ENCODE results near the gene TLR5. TPM values are rescaled to one million over a fixed set of nuclear protein-coding genes. Genes with fewer than 3 reads are reported as not detected.

TLR5 gene, protein sequence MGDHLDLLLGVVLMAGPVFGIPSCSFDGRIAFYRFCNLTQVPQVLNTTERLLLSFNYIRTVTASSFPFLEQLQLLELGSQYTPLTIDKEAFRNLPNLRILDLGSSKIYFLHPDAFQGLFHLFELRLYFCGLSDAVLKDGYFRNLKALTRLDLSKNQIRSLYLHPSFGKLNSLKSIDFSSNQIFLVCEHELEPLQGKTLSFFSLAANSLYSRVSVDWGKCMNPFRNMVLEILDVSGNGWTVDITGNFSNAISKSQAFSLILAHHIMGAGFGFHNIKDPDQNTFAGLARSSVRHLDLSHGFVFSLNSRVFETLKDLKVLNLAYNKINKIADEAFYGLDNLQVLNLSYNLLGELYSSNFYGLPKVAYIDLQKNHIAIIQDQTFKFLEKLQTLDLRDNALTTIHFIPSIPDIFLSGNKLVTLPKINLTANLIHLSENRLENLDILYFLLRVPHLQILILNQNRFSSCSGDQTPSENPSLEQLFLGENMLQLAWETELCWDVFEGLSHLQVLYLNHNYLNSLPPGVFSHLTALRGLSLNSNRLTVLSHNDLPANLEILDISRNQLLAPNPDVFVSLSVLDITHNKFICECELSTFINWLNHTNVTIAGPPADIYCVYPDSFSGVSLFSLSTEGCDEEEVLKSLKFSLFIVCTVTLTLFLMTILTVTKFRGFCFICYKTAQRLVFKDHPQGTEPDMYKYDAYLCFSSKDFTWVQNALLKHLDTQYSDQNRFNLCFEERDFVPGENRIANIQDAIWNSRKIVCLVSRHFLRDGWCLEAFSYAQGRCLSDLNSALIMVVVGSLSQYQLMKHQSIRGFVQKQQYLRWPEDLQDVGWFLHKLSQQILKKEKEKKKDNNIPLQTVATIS
- total RNA-seq (2021; ENCODE audit: unreplicated experiment) (0.21 TPM), Bru-seq, nascent RNA (percentile 14 among the genes with signal in this experiment), BruChase-seq, experiment 1, labeled RNA remaining after a 2-hour chase (percentile 15 among the genes with signal in this experiment), BruChase-seq, experiment 2, labeled RNA remaining after a 6-hour chase (percentile 8 among the genes with signal in this experiment)
- polyA plus RNA-seq (2012; ENCODE audit: insufficient read length): 0.67 TPM
- long read RNA-seq, partial matches to known transcripts: 0 of 1 reads
- long read RNA-seq, other reads (novel, unspliced or antisense): 1 of 1 reads

- peak; percentile 93 for ATAC-seq
- intact Hi-C loops (cut with micrococcal nuclease; ENCODE audit: unreplicated experiment): loop anchor here (10.0 kb wide), 1 partner anchor 242 kb away; no protein-coding TSS in a partner anchor
- DNase-seq (ENCODE audit: low read depth, low spot score): no peak
- POLR2A ChIA-PET: no interaction called here
- peaks cover 9% of the 10 kb centered on the region; the same call in 1 of the 2 replicates for H3K9me3 ChIP-seq (ENCODE audit: control insufficient read depth, insufficient read depth, low read depth, low read length)
- CTCF ChIA-PET: interaction anchor here (0.6 to 1.0 kb wide), 3 partner anchors 136 to 541 kb away, joined by 8 to 9 read pairs (median 9); no protein-coding TSS in a partner anchor
- in situ Hi-C loops (cut with HindIII; ENCODE audit: low pct_unique_long_range_greater_than_20kb, low sequenced_read_pairs): no loop called here
- BruUV-seq (replicated peaks): no TSS peak
- H3K27ac ChIP-seq (ENCODE audit: low read length): 0 out of 2 replicates have a peak within 1 kb of the TSS, but pooled peaks have one; percentile 39
- H3K4me3 ChIP-seq (ENCODE audit: low read depth in 2 of 2, low read length in 2 of 2): peak within 1 kb of the TSS; percentile 51 to 62
- peaks cover 4% of the 10 kb centered on the region for H3K27me3 ChIP-seq (ENCODE audit: control insufficient read depth, insufficient read depth, low read length)
- no peaks in the 10 kb centered on the region for H3K36me3 ChIP-seq (ENCODE audit: control insufficient read depth, insufficient read depth, low read length)
- TF ChIP-seq POLR2AphosphoS5 (IDR thresholded peaks at IDR 0.05; ENCODE audit: low read depth, low read length): no peak
- TF ChIP-seq SIN3A (IDR thresholded peaks at IDR 0.05; ENCODE audit: borderline replicate concordance, insufficient read depth, low read depth, low read length): no peak
- no peak for TF ChIP-seq REST (IDR thresholded peaks at IDR 0.05; ENCODE audit: insufficient read depth in 1 of 2, low read depth in 2 of 2, low read length in 1 of 2)
- peak; percentile 93 for TF ChIP-seq CTCF (IDR thresholded peaks at IDR 0.05)
- H3K4me1 ChIP-seq (ENCODE audit: control insufficient read depth, insufficient read depth, low read length): peaks cover 5% of the 10 kb centered on the region; the same call in 1 of the 2 replicates
These were observed at the start of gene TLR5 for GRCh38 chr1:223142795-223143536. TLR5 (minus strand) TSS chr1:223143248; CDS start chr1:223113031, 30,217 bp downstream.

Data from Panc1 (cell line).